ENCODE results near the gene DNAI2. TPM values are rescaled to one million over a fixed set of nuclear protein-coding genes. Genes with fewer than 3 reads are reported as not detected.
"Not testable (repeated sequence)": the region's sequence is repeated elsewhere in the genome, so short reads cannot be mapped to it uniquely, and the experiment has no call there.

DNAI2 gene
- polyA plus RNA-seq, 4 donors: 0.12 to 0.27 (median 0.16) TPM

DNA sequence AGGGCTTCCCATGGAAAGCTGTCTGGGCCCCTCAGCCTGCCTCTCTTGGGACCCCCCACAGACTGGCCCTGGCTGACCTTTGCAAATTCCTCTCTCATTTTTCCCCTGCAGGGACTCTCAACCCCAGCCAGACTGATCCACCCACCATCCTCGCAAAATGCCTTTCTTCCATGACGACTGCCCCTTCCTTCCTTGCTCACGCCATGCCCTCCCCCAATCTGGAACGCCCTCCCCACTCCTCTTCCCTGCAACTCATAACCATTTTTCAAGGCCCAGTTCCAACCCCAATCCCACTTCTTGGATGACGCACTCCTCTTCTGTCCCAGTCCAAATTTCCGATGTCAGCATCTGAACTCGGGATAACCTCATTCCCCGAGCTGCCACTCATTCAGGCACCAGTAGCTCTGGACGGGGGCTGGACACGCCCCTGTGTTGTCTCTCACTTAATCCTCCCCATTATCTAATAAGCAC, 1.3 kb upstream of the DNAI2 start:
- DNase-seq (ENCODE audit: low read depth in 4 of 4, low spot score in 2 of 4): no peak

- no peak for DNase-seq (ENCODE audit: low read depth in 4 of 4, low spot score in 2 of 4)
These were observed 791 bp downstream of the DNAI2 start for GRCh38 chr17:74274709-74275340.

- DNase-seq (ENCODE audit: low read depth in 4 of 4, low spot score in 2 of 4): peak in 1 of 4 donors; percentile 53
These were observed 2.0 kb downstream of the DNAI2 start for GRCh38 chr17:74276051-74276476.

DNA sequence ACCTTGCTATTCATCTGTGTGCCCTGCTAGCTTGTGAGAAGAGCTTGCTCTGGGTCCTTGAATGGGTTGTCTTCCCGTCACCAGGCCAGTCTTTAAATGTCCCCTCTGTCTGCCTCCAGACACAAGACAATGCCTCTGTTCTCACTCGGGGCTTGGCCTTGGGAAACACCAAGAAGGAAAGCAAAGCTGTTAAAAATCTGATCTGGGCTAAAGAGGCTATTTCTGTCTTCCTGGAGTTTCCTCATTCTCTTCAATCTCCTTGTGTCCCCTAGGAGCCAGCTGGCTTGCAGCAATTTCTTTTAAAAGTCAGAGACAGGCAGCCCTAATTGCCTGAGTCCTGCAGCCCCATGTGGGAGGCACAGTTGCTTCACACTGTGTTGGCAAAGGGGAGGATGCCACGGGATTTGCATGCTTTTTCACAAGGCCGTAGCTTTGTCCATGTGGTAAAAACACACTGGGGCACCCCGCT, 2.5 kb downstream of the DNAI2 start:
- no peak for DNase-seq (ENCODE audit: low read depth in 4 of 4, low spot score in 2 of 4)

GRCh38 chr17:74277935-74278334, 3.9 kb downstream of the DNAI2 start:
- no peak for DNase-seq (ENCODE audit: low read depth in 4 of 4, low spot score in 2 of 4)

GRCh38 chr17:74279617-74280016, 5.6 kb downstream of the DNAI2 start:
- DNase-seq (ENCODE audit: low read depth in 4 of 4, low spot score in 2 of 4): not testable (repeated sequence)

- no peak for DNase-seq (ENCODE audit: low read depth in 4 of 4, low spot score in 2 of 4)
These were observed 6.1 kb downstream of the DNAI2 start for GRCh38 chr17:74280093-74280513.

DNA sequence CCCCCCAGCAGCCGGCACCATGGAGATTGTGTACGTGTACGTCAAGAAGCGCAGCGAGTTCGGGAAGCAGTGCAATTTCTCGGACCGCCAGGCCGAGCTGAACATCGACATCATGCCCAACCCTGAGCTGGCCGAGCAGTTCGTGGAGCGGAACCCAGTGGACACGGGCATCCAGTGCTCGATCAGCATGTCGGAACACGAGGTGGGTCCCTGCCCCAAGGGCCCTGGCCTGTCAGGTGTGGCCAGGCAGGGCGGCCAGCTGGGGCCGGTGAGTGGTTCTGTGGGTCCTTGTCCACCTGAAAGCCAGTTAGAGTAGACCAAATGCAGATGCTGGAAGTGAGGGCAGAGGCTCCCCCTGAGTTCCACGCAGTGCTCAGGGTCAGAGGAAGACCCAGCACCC, 7.8 kb downstream of the DNAI2 start:
- DNase-seq (ENCODE audit: low read depth in 4 of 4, low spot score in 2 of 4): no peak

GRCh38 chr17:74282274-74282586, 8.2 kb downstream of the DNAI2 start:
- not testable (repeated sequence) for DNase-seq (ENCODE audit: low read depth in 4 of 4, low spot score in 2 of 4)

GRCh38 chr17:74282587-74283370, 8.7 kb downstream of the DNAI2 start:
- no peak for DNase-seq (ENCODE audit: low read depth in 4 of 4, low spot score in 2 of 4)

DNA sequence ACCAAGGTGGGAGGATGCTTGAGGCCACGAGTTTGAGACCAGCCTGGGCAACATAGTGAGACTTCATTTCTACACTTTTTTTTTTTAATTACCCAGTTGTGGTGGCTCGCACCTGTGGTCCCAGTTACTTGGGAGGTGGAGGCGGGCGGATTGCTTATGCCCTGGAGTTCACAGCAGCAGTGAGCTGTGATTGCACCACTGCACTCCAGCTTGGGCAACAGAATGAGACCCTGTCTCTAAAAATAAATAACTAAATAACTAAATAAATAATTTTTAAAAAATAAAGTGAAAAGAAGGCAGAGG, 9.3 kb downstream of the DNAI2 start:
- DNase-seq (ENCODE audit: low read depth in 4 of 4, low spot score in 2 of 4): no peak

DNA sequence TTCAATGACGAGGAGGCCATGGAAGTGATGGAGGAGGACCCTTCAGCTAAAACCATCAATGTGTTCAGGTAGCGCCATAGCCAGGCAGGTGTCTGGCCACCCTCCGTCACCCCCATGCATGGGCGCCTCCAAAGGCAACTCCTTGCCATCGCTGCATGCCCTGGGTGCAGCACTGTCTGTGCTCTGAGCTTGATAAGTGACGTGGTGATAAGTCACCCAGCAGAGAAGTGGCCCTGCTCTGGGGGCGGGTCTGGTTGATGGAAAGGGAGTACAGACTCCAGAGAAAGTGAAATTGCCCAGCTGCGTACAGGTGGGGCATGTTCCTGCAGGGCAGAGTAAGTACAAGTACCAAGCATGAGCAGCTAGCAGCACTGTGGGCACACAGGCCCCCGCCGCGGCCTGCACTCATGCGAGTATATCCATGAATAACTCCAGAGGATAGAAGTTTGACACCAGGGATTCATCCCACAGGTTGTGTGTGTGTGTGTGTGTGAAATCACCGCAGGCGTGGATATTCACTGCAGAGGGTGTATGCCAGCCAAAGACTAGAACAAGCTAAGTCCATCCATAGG, 13.1 kb downstream of the DNAI2 start:
- no peak for DNase-seq (ENCODE audit: low read depth in 4 of 4, low spot score in 2 of 4)

- DNase-seq (ENCODE audit: low read depth in 4 of 4, low spot score in 2 of 4): no peak
These were observed 14.8 kb downstream of the DNAI2 start for GRCh38 chr17:74288785-74289184.

DNA sequence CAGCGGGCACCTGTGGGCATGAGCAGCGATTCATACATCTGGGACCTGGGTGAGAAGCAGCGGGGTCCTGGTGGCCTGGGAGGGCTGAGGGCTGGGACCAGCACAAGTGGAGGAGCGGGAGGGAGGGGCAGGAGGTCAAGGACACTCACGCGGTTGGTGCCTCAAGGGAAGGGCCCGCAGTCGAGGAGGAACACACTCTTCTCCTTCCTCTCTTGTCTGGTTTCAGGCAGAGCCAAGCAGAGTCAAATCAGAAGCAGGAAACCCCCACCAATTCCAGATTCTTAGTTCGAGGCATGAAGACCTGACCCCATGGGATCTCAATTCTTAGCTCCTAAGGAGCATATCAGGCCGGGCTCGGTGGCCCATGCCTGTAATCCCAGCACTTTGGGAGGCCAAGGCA, 15.7 kb downstream of the DNAI2 start:
- DNase-seq (ENCODE audit: low read depth in 4 of 4, low spot score in 2 of 4): no peak

DNA sequence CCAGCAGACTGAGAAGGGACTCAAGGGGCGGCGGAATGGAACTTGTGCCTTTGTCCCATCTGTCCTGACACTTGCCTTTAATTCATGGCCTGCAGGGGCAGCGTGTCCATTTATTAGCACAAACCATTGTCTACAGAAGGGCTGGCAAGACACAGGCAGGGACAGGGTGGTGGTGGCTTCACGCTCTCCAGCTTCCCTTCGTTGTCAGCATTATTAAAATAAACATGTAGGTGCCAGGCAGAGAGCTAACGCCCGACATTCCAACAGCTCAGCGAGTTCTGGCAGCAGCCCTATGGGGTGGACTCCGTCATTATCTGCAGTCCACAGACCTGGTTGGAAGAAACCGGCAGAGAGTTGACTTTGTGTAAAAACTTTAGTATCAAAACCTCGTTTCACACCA, 16.3 kb downstream of the DNAI2 start:
- no peak for DNase-seq (ENCODE audit: low read depth in 4 of 4, low spot score in 2 of 4)

GRCh38 chr17:74292495-74292894, 18.5 kb downstream of the DNAI2 start:
- no peak for DNase-seq (ENCODE audit: low read depth in 4 of 4, low spot score in 2 of 4)

DNA sequence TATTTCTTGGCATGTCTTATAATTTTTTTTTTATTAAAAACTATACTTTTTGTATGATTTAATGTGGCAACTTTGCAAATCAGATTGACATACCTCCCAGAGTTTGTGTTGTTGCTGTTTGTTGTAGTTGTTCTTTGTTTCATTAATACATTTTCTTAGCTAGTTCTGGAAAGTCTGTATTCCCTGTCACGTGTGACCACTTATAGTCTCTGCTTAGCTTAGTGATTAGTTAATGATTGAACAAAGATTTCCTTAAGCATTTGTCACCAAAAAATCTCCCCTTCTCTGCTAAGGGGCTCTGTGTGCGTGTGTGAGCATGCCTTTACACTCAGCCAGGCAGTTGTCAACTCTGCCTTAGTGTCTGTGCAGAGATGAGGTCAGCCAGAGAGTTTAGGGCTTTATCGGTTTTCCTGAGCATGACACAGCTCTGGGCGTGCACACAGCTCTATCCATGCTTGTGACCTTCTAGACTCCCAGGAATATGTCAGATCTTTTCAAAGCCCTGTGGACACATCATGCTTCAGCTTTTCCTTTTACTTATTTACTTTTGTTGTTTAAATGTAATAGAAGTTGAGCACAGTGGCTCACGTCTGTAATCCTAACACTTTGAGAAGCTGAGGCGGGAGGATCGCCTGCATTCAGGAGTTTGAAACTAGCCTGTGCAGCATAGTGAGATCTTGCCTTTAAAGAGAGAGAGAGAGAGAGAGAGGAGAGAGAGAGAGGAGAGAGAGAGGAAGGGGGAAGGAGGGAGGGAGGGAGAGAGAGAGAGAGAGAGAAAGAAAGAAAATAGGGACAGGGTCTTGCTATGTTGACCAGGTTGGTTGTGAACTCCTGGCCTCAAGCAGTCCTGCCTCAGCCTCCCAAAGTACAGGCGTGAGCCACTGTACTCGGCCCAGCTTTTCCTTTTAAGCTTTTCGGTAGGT, 21.9 kb downstream of the DNAI2 start:
- no peak for DNase-seq (ENCODE audit: low read depth in 4 of 4, low spot score in 2 of 4)

- no peak for DNase-seq (ENCODE audit: low read depth in 4 of 4, low spot score in 2 of 4)
These were observed 22.5 kb downstream of the DNAI2 start for GRCh38 chr17:74296548-74296936.

GRCh38 chr17:74297941-74298340, 23.9 kb downstream of the DNAI2 start:
- DNase-seq (ENCODE audit: low read depth in 4 of 4, low spot score in 2 of 4): no peak

DNA sequence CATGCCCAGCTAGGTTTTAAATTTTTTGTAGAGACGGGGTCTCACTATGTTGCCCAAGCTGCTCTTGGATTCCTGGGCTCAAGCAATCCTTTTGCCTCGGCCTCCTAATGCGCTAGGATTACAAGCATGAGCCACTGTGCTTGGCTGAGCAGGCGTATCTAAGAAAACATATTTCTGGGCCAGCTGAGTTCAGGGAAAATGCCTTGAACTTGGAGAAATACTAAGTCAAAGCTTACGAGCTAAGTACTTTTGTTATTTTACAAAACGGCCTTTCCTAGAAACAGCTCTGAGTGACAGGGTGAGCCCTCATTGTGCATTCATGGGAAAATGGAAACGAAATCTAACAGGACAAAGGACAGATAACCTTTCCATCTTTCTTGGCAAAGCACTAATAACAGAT, 24.7 kb downstream of the DNAI2 start:
- DNase-seq (ENCODE audit: low read depth in 4 of 4, low spot score in 2 of 4): no peak

Measured in left renal cortex interstitium (tissue), 4 donors.